PC-9 (cell line): ENCODE data around the gene TMCC2. TPM values are rescaled to one million over a fixed set of nuclear protein-coding genes. Genes with fewer than 3 reads are reported as not detected.

Experiments used
- BruUV-seq: library from RNA; stranded (reverse); fragments of 400-500 nt; replicated peaks from 2 replicates; lab custom pipeline; 2021; lab: Mats Ljungman, UMichigan
- CTCF ChIA-PET: fragments of 300-600 bp; sonication (Branson Sonifier 250); formaldehyde crosslinking; loops from one replicate; lab custom pipeline; 2022; ENCODE audit warnings: antibody characterized with exemption; lab: Charles Lee
- POLR2A ChIA-PET: fragments of 300-600 bp; sonication (Branson Sonifier 250); formaldehyde crosslinking; loops from one replicate; lab custom pipeline; 2022; ENCODE audit warnings: antibody characterized with exemption; ENCODE audit not compliant: unreplicated experiment; lab: Charles Lee
- DNase-seq, 2 experiments: peaks; one replicate each; pipeline versions ENCODE4 v3.0.0 to v3.0.0-alpha.2; 2015 to 2022; ENCODE audit warnings: mixed read lengths in 1 of 2
- H2AFZ ChIP-seq: fragments of 200-600 bp; sonication (generic); 2 replicates; pipeline ENCODE4 v1.8.1; 2017; ENCODE audit warnings: antibody characterized with exemption
- H3F3A ChIP-seq: fragments of 200-600 bp; sonication (generic); 2 replicates; pipeline ENCODE4 v1.8.1; 2017; ENCODE audit warnings: antibody characterized with exemption, mild to moderate bottlenecking, low read depth; ENCODE audit not compliant: insufficient read depth
- H3K27ac ChIP-seq: fragments of 200-600 bp; sonication (generic); 2 replicates; pipeline ENCODE4 v1.6.1; 2016; ENCODE audit warnings: mixed run types
- H3K27me3 ChIP-seq: fragments of 200-600 bp; sonication (generic); 2 replicates; pipeline ENCODE4 v1.6.1; 2016; ENCODE audit warnings: low read depth, mixed run types; ENCODE audit not compliant: insufficient read depth
- H3K36me3 ChIP-seq: fragments of 200-600 bp; sonication (generic); 2 replicates; pipeline ENCODE4 v1.6.1; 2016; ENCODE audit warnings: low read depth, mixed run types
- H3K4me1 ChIP-seq: fragments of 200-600 bp; sonication (generic); replicated peaks from 2 replicates; pipeline ENCODE4 v1.6.1; 2016; ENCODE audit warnings: mixed run types; ENCODE audit not compliant: insufficient read depth
- H3K4me2 ChIP-seq: fragments of 200-600 bp; sonication (generic); 2 replicates; pipeline ENCODE4 v1.6.1; 2017; ENCODE audit warnings: mixed run types
- H3K4me3 ChIP-seq: fragments of 200-600 bp; sonication (generic); 2 replicates; pipeline ENCODE4 v1.6.1; 2016; ENCODE audit warnings: mixed run types
- H3K79me2 ChIP-seq: fragments of 200-600 bp; sonication (generic); 2 replicates; pipeline ENCODE4 v1.6.1; 2017; ENCODE audit warnings: low read depth, mixed run types
- H3K9me2 ChIP-seq: fragments of 200-600 bp; sonication (generic); 2 replicates; pipeline ENCODE4 v1.8.1; 2017; ENCODE audit warnings: mild to moderate bottlenecking; ENCODE audit not compliant: insufficient read depth
- H3K9me3 ChIP-seq: fragments of 200-600 bp; sonication (generic); 2 replicates; pipeline ENCODE4 v1.8.1; 2016; ENCODE audit warnings: low read depth; ENCODE audit not compliant: insufficient read depth
- H4K20me1 ChIP-seq: fragments of 200-600 bp; sonication (generic); 2 replicates; pipeline ENCODE4 v1.8.1; 2017; ENCODE audit not compliant: insufficient read depth
- EZH2 ChIP-seq: fragments of 200-600 bp; sonication (generic); IDR thresholded peaks from 2 replicates; pipeline ENCODE4 v1.8.0; 2017; ENCODE audit warnings: antibody characterized with exemption, low read depth
- intact Hi-C: fragments of 100-400 bp; cut with micrococcal nuclease; formaldehyde crosslinking; loops from one replicate; pipeline ENCODE4 v1.10.0; 2022; ENCODE audit not compliant: unreplicated experiment
- total RNA-seq: library from RNA; stranded (reverse); gene quantifications from 2 replicates; pipeline ENCODE4 v1.2.3, GENCODE V29; 2021
- TF ChIP-seq, protein P1 (sequence below): fragments of 200-600 bp; sonication (generic); conservative IDR thresholded peaks from 2 replicates; pipeline ENCODE4 v1.6.1; 2017; ENCODE audit warnings: mixed run types, antibody characterized with exemption, mild to moderate bottlenecking, moderate library complexity

The TMCC2 gene
- total RNA-seq, 1 experiment from 2014 or later = 0.79 TPM

DNA sequence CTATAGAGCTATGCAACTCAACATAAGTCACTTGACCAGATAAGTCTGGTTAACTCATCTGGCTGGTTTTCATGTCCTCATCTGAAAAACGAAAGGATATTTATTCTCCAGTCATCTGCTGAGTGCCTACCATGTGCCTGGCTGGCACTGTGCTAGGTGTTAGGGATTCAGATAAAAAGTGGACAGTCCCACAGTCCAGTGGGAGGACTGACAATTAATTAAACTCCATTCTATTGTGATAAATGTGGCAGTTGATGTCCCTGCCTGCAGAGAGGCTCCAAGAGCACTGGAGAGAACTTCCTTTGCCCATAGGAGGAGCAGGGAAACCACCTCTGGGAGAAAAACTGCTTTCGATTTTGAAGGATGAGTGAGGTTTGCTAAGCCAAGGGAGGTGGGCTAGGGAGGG lies 88.4 kb downstream of the TMCC2 start:
- Histone ChIP-seq H3K9me2 (no peaks in the 10 kb centered on the region), H4K20me1 (no peaks in the 10 kb centered on the region), H3K27ac (no peak overlapping the region), H3K27me3 (no peaks in the 10 kb centered on the region), H3K79me2 (peaks cover 24% of the 10 kb centered on the region), H3F3A (peaks cover 12% of the 10 kb centered on the region; the same call in 1 of the 2 replicates), H3K36me3 (no peaks in the 10 kb centered on the region), H3K4me1 (peaks cover 48% of the 10 kb centered on the region), H3K4me3 (no peak overlapping the region), H3K9me3 (no peaks in the 10 kb centered on the region), H2AFZ (no peak overlapping the region), H3K4me2 (no peak overlapping the region)
- DNase-seq = no peak
- TF ChIP-seq, protein P1, sequence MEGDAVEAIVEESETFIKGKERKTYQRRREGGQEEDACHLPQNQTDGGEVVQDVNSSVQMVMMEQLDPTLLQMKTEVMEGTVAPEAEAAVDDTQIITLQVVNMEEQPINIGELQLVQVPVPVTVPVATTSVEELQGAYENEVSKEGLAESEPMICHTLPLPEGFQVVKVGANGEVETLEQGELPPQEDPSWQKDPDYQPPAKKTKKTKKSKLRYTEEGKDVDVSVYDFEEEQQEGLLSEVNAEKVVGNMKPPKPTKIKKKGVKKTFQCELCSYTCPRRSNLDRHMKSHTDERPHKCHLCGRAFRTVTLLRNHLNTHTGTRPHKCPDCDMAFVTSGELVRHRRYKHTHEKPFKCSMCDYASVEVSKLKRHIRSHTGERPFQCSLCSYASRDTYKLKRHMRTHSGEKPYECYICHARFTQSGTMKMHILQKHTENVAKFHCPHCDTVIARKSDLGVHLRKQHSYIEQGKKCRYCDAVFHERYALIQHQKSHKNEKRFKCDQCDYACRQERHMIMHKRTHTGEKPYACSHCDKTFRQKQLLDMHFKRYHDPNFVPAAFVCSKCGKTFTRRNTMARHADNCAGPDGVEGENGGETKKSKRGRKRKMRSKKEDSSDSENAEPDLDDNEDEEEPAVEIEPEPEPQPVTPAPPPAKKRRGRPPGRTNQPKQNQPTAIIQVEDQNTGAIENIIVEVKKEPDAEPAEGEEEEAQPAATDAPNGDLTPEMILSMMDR = no peak
- no peak for TF ChIP-seq EZH2
- CTCF ChIA-PET = interaction anchor here (0.6 kb wide), 1 partner anchor 138 kb away, joined by 3 read pairs; no protein-coding TSS in a partner anchor
- POLR2A ChIA-PET = no interaction called here
- no TSS peak for BruUV-seq
- intact Hi-C loops = no loop called here

DNA sequence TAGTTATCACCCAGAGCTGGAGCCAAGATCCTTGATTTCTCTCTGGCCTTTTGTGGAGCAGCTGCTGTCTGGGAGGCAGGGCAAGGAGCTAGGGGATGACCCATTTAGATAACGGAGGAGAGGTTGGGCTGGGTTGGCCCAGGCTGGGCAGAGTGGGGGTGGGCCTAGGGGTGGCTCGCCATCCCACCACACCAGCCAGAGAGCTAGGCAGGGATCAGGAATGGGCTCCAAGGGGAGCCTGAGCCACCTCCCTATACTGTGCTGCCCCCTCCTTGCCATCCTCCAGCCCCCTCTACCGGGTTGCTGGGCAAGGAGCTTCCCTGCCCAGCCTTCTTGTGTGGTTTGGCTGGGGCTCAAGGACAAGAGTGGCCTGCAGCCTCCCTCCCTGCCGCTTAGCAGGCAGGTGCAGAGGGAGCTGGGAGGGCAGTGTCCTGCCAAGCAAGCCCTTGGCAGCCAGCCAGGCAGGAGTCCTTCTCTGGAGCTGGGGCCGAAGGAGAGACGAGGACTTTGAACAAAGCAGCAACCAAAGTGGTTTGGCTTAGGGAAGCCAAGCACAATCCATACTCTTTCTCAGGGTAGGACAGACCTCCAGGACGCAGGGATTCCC lies 89.7 kb downstream of the TMCC2 start:
- peak; percentile 76 to 87 for DNase-seq
- POLR2A ChIA-PET = interaction anchor here (0.6 kb wide), 4 partner anchors 32 to 244 kb away, joined by 3 to 8 read pairs (median 3); no protein-coding TSS in a partner anchor
- no peak overlapping the region for H2AFZ ChIP-seq
- H3K9me2 ChIP-seq = no peaks in the 10 kb centered on the region
- intact Hi-C loops = loop anchor here (1.0 kb wide), 1 partner anchor 16 kb away; no protein-coding TSS in a partner anchor
- H4K20me1 ChIP-seq = no peaks in the 10 kb centered on the region
- no TSS peak for BruUV-seq
- no peaks in the 10 kb centered on the region for H3K9me3 ChIP-seq
- no peak overlapping the region for H3K27ac ChIP-seq
- CTCF ChIA-PET = interaction anchor here (0.7 to 1.4 kb wide), 7 partner anchors 13 to 46 kb away, joined by 3 to 16 read pairs (median 4); no protein-coding TSS in a partner anchor
- no peaks in the 10 kb centered on the region for H3K36me3 ChIP-seq
- peaks cover 52% of the 10 kb centered on the region for H3K4me1 ChIP-seq
- peak overlapping the region; percentile 96 for H3K4me2 ChIP-seq
- H3K27me3 ChIP-seq = no peaks in the 10 kb centered on the region
- TF ChIP-seq, protein P1 = no peak
- TF ChIP-seq EZH2 = no peak
- H3K4me3 ChIP-seq = no peak overlapping the region
- H3F3A ChIP-seq = peaks cover 15% of the 10 kb centered on the region; the same call in 1 of the 2 replicates
- H3K79me2 ChIP-seq = peaks cover 24% of the 10 kb centered on the region

DNA sequence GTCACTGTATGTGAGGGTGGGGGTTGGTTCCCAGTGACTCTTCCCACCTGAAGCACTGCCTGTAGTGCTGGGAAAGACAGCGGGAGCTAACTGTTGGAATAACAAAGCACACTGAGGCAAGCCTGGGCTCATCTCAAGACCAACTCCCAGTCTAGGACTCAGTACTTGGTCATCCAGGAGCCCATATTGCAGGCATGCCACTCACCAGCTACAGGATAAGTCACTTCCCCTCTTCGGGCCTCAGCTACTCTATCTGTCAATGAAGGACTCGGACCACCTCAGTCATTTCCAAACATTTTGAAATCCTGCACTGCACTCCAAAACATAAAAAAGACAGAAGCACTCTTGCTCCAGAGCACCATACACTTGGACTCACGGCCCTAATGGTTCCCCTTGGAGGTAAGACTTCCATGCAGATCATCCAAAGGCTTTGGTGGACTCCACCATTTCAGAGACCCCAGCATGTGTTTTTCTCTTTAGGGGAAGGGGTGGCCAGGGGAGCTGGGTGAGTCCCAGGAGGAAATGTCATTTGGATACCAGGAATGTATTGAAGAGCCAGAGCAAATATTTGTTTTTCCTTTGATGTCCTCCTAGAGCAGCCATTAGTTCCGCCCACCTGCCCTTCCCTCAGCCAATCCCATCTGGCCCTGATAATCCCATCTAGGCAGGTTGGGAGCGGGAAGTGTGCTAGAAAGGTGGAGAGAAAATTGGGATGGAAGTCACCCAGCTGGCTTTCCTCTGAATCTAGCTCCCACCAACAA lies 90.7 kb downstream of the TMCC2 start:
- TF ChIP-seq EZH2 = no peak
- TF ChIP-seq, protein P1 = no peak
- Histone ChIP-seq H3K9me2 (no peaks in the 10 kb centered on the region), H3K27ac (no peak overlapping the region), H3K4me1 (peaks cover 52% of the 10 kb centered on the region), H3K36me3 (no peaks in the 10 kb centered on the region), H3K27me3 (no peaks in the 10 kb centered on the region), H3K4me3 (no peak overlapping the region), H3K4me2 (peak overlapping the region; percentile 96), H3K9me3 (no peaks in the 10 kb centered on the region), H3F3A (peaks cover 15% of the 10 kb centered on the region; the same call in 1 of the 2 replicates), H3K79me2 (peaks cover 24% of the 10 kb centered on the region), H4K20me1 (no peaks in the 10 kb centered on the region), H2AFZ (no peak overlapping the region)
- no peak for DNase-seq
- intact Hi-C loops = no loop called here
- no TSS peak for BruUV-seq
- CTCF ChIA-PET = interaction anchor here (1.2 to 1.4 kb wide), 2 partner anchors 14 to 17 kb away, joined by 4 to 12 read pairs; no protein-coding TSS in a partner anchor
- POLR2A ChIA-PET = interaction anchor here (0.6 kb wide), 1 partner anchor 53 kb away, joined by 3 read pairs; no protein-coding TSS in a partner anchor
